ENCODE measurements around the gene CHRM2.

CHRM2 gene

GRCh38 chr7:136942994-136943393 lies 74.5 kb downstream of the CHRM2 start:
- H3K36me3 ChIP-seq (ENCODE audit: control insufficient read depth, low read length) = no peaks in the 10 kb centered on the region

GRCh38 chr7:136947347-136947746 lies 78.9 kb downstream of the CHRM2 start:
- H4K20me1 ChIP-seq (ENCODE audit: control insufficient read depth, insufficient read depth, low read depth, low read length) = no peaks in the 10 kb centered on the region
- H3K79me2 ChIP-seq (ENCODE audit: control insufficient read depth, low read length) = no peaks in the 10 kb centered on the region
- no peak for TF ChIP-seq EZH2phosphoT487 (IDR thresholded peaks at IDR 0.05; ENCODE audit: borderline replicate concordance, low read length)
- no peak for TF ChIP-seq CTCF (IDR thresholded peaks at IDR 0.05; ENCODE audit: low read depth, low read length, poor library complexity, severe bottlenecking)
- no peaks in the 10 kb centered on the region for H3K4me1 ChIP-seq (ENCODE audit: control insufficient read depth, low read length)
- no peak overlapping the region for H3K27ac ChIP-seq (ENCODE audit: low read depth, low read length)
- H3K4me3 ChIP-seq (ENCODE audit: low read length) = no peak overlapping the region
- no peaks in the 10 kb centered on the region for H3K9me3 ChIP-seq (ENCODE audit: control insufficient read depth, insufficient read depth, low read length)
- no peaks in the 10 kb centered on the region for H3K36me3 ChIP-seq (ENCODE audit: control insufficient read depth, low read length)
- H3K9me2 ChIP-seq (replicated peaks; ENCODE audit: control insufficient read depth, low read length) = no peaks in the 10 kb centered on the region
- H3K27me3 ChIP-seq (ENCODE audit: control insufficient read depth, low read length) = no peaks in the 10 kb centered on the region
- H3F3A ChIP-seq (ENCODE audit: control insufficient read depth, insufficient read depth) = no peaks in the 10 kb centered on the region
- H3K4me2 ChIP-seq (ENCODE audit: low read length) = no peak overlapping the region

More at GRCh38 chr7:136942994-136943393, 74.5 kb downstream of the CHRM2 start:
- H3K79me2 ChIP-seq (ENCODE audit: control insufficient read depth, low read length) = no peaks in the 10 kb centered on the region
- no peaks in the 10 kb centered on the region for H3K9me3 ChIP-seq (ENCODE audit: control insufficient read depth, insufficient read depth, low read length)
- H4K20me1 ChIP-seq (ENCODE audit: control insufficient read depth, insufficient read depth, low read depth, low read length) = no peaks in the 10 kb centered on the region
- no peaks in the 10 kb centered on the region for H3F3A ChIP-seq (ENCODE audit: control insufficient read depth, insufficient read depth)
- H3K4me3 ChIP-seq (ENCODE audit: low read length) = no peak overlapping the region
- H3K27ac ChIP-seq (ENCODE audit: low read depth, low read length) = no peak overlapping the region
- H3K4me2 ChIP-seq (ENCODE audit: low read length) = no peak overlapping the region
- no peak for TF ChIP-seq CTCF (IDR thresholded peaks at IDR 0.05; ENCODE audit: low read depth, low read length, poor library complexity, severe bottlenecking)
- no peak for TF ChIP-seq EZH2phosphoT487 (IDR thresholded peaks at IDR 0.05; ENCODE audit: borderline replicate concordance, low read length)
- no peaks in the 10 kb centered on the region for H3K9me2 ChIP-seq (replicated peaks; ENCODE audit: control insufficient read depth, low read length)
- H3K27me3 ChIP-seq (ENCODE audit: control insufficient read depth, low read length) = no peaks in the 10 kb centered on the region
- H3K4me1 ChIP-seq (ENCODE audit: control insufficient read depth, low read length) = no peaks in the 10 kb centered on the region

- no peaks in the 10 kb centered on the region for H3K79me2 ChIP-seq (ENCODE audit: control insufficient read depth, low read length)
- H3K36me3 ChIP-seq (ENCODE audit: control insufficient read depth, low read length) = no peaks in the 10 kb centered on the region
Observed at GRCh38 chr7:136950331-136950730, 81.9 kb downstream of the CHRM2 start.

More at GRCh38 chr7:136950331-136950730, 81.9 kb downstream of the CHRM2 start:
- Histone ChIP-seq H3K4me3 (ENCODE audit: low read length) (no peak overlapping the region), H4K20me1 (ENCODE audit: control insufficient read depth, insufficient read depth, low read depth, low read length) (no peaks in the 10 kb centered on the region), H3K27ac (ENCODE audit: low read depth, low read length) (no peak overlapping the region), H3K9me3 (ENCODE audit: control insufficient read depth, insufficient read depth, low read length) (no peaks in the 10 kb centered on the region), H3K4me1 (ENCODE audit: control insufficient read depth, low read length) (no peaks in the 10 kb centered on the region), H3K9me2 (replicated peaks; ENCODE audit: control insufficient read depth, low read length) (no peaks in the 10 kb centered on the region), H3K4me2 (ENCODE audit: low read length) (no peak overlapping the region), H3F3A (ENCODE audit: control insufficient read depth, insufficient read depth) (no peaks in the 10 kb centered on the region), H3K27me3 (ENCODE audit: control insufficient read depth, low read length) (no peaks in the 10 kb centered on the region)
- TF ChIP-seq CTCF (IDR thresholded peaks at IDR 0.05; ENCODE audit: low read depth, low read length, poor library complexity, severe bottlenecking) (no peak), EZH2phosphoT487 (IDR thresholded peaks at IDR 0.05; ENCODE audit: borderline replicate concordance, low read length) (no peak)
